Heart left ventricle (tissue), 13 donors: Measurements from ENCODE around the gene INSM2.

ENCODE experiments used
- POLR2A ChIP-seq, 2 donors: fragments of 450-650 bp; IDR thresholded peaks; one replicate each; pipeline ENCODE4 v1.6.1; 2017; ENCODE audit warnings: antibody characterized with exemption in 2 of 2, mild to moderate bottlenecking in 2 of 2, moderate library complexity in 2 of 2
- TF ChIP-seq, protein P1 (sequence below), 12 donors: fragments of 200-600 bp; sonication (generic) in 4 of 12; IDR thresholded peaks; one replicate each; pipeline versions ENCODE4 v1.5.0 to v1.8.0; 2018 to 2022; ENCODE audit warnings: antibody characterized with exemption in 12 of 12, mild to moderate bottlenecking in 5 of 12
- donor health status: ischemic (EF 13 %, LVEDD 7.1; RV severe dilation, severe dysfunction).
- donor health status: DM: no; HTN: yes; CAD: no.
- donor health status: DM: no; HTN: no; CAD: no.
- donor health status: ischemic (EF 25% LVEDD 6.9; RV normal size, moderate dysfunction).
- donor health status: ischemic (EF 25% LVEDD 5.7; RV mildly dilated, moderate dysfunction).
- donor health status: ischemic (EF 35%, LVEDD 5.7; RV mildly dilated, moderate dysfunction).
- donor health status: nonischemic (EF 11% LVEDD 7.7; RV severe dilation, severe dysfunction).
- donor health status: DM: yes; HTN: yes; CAD: no.
- donor health status: PGD.
- donor health status: ischemic (EF 29% LVEDD 5.4; RV normal size, mild dysfunction).
- donor health status: nonischemic (EF 23%, LVEDD 6.1; RV moderate dilation, normal function).

GRCh38 chr14:35506927-35507326 is 27.0 kb upstream of the INSM2 start:
- TF ChIP-seq, protein P1, sequence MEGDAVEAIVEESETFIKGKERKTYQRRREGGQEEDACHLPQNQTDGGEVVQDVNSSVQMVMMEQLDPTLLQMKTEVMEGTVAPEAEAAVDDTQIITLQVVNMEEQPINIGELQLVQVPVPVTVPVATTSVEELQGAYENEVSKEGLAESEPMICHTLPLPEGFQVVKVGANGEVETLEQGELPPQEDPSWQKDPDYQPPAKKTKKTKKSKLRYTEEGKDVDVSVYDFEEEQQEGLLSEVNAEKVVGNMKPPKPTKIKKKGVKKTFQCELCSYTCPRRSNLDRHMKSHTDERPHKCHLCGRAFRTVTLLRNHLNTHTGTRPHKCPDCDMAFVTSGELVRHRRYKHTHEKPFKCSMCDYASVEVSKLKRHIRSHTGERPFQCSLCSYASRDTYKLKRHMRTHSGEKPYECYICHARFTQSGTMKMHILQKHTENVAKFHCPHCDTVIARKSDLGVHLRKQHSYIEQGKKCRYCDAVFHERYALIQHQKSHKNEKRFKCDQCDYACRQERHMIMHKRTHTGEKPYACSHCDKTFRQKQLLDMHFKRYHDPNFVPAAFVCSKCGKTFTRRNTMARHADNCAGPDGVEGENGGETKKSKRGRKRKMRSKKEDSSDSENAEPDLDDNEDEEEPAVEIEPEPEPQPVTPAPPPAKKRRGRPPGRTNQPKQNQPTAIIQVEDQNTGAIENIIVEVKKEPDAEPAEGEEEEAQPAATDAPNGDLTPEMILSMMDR (IDR thresholded peaks at IDR 0.05) = no peak
- TF ChIP-seq POLR2A (IDR thresholded peaks at IDR 0.05) = no peak
